ENCODE data around the gene BST1.

DNA sequence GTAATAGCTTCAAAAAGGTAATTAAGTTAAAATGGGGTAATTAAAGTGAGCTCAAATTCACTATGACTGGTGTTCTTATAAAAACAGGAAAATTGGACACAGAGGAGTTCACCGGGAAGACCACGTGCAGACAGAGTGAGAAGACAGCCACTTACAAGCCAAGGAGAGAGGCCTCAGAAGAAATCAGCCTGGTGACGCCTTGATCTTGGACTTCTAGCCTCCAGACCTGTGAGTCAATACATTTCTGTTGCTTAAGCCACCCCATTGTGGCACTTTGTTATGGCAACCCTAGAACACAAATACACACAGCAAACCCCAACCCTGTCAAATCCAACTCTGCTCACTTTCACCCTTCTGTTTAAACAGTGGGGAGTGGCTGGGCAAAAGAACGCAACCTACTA is 71.2 kb downstream of the BST1 start:
- TF ChIP-seq, protein P1, sequence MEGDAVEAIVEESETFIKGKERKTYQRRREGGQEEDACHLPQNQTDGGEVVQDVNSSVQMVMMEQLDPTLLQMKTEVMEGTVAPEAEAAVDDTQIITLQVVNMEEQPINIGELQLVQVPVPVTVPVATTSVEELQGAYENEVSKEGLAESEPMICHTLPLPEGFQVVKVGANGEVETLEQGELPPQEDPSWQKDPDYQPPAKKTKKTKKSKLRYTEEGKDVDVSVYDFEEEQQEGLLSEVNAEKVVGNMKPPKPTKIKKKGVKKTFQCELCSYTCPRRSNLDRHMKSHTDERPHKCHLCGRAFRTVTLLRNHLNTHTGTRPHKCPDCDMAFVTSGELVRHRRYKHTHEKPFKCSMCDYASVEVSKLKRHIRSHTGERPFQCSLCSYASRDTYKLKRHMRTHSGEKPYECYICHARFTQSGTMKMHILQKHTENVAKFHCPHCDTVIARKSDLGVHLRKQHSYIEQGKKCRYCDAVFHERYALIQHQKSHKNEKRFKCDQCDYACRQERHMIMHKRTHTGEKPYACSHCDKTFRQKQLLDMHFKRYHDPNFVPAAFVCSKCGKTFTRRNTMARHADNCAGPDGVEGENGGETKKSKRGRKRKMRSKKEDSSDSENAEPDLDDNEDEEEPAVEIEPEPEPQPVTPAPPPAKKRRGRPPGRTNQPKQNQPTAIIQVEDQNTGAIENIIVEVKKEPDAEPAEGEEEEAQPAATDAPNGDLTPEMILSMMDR (conservative IDR thresholded peaks at IDR 0.05), result no peak
- TF ChIP-seq ZFX (IDR thresholded peaks at IDR 0.05), result no peak

Measured in C4-2B (cell line).